SK-N-DZ (cell line): ENCODE results near the gene CSNK1D.

Experiments used
- DNase-seq: peaks from one replicate; pipeline ENCODE4 v3.0.0-alpha.2; 2015; ENCODE audit warnings: low spot score

The CSNK1D gene

DNA sequence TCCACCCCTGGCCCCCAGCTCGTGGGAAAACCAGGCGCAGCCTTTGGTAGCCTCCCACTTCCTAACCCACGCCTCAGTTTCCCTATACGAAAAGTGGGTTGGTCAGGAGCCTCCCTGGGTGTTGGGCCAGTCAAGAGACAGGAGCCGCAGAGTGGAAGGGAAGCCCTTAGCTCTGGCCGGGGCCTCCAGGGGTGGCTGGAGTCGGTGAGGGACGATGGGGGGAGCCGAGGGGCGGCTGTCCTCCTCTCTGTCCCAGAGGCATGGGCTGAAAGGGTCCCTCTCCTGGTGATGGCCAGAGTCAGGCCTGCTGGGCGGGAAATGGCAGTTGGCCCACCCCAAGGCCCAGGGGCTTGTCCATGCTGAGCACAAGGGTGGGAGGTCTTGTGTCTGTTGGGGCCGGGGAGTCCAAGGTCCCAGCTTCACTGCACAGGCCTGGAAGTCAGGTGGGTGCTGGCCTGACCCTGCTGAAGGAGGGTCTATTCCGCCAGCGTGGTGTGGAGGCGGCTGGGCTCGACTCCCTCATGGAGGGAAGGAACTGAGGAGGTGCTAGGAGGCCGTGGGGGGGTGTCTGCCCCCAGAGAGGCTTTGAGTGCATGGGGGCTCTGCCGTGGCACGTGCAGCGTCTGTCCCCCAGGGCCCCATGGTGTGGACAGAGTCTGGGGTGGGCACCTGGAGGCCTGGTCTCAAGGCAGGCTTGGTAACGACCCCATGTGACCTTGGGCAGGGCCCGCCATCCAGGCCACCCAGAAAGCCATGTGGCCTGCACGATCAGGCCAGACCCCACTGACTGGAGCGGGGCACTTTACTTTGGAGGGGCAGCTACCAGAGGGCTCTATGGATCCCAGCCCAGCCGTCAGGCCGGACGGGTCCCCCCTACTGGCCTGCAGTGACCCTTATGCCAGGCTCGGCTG lies 43.5 kb downstream of the CSNK1D start:
- DNase-seq, result peak; percentile 68

DNA sequence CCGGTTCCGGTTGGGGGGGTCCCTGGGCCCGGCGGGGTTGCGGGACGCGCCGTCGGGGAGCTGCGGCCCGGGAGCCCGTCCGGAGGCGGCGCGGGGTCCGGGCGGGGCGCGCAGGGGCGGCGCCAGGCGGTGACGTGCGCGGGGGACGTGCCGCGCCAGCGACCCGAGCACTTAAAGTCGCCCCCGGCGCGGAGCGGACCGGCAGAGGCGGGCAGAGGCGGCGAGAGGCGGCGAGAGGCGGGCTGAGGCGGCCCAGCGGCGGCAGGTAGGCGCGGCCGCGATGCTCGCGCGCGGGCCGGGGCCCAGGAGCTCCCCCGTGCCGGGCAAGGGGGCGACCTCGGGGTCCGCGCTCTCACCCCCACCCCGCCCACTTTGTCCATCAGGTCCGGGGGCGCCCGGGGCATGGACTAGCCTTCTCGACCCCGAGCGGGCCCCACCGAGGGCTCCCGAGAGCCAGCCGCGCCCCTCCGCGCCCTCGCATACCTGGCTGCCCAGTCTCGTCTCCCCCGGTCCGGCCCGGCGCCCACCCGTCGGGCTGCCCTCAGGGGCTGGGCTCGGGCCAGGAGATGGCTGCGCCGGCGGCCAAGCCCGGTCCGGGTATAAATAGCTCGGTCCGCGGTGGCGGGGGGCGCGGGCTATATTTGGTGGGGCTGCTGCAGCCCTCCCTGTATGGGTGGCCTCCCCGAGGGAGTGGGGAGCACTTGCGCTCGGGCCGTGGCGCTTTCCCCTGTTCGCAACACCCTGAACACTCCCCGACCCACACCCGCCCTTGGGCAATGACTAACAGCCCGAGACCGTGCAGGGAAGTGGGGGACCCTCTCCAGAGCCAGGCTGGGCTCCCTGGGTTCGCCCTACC lies 44.4 kb downstream of the CSNK1D start, which contains the start of gene SLC16A3:
Gene SLC16A3, plus strand, starts transcription at position 201 of the 856 bp plus-strand sequence. CDS start 6,967 bp downstream, outside the sequence.
- peak; percentile 66 for DNase-seq

DNA sequence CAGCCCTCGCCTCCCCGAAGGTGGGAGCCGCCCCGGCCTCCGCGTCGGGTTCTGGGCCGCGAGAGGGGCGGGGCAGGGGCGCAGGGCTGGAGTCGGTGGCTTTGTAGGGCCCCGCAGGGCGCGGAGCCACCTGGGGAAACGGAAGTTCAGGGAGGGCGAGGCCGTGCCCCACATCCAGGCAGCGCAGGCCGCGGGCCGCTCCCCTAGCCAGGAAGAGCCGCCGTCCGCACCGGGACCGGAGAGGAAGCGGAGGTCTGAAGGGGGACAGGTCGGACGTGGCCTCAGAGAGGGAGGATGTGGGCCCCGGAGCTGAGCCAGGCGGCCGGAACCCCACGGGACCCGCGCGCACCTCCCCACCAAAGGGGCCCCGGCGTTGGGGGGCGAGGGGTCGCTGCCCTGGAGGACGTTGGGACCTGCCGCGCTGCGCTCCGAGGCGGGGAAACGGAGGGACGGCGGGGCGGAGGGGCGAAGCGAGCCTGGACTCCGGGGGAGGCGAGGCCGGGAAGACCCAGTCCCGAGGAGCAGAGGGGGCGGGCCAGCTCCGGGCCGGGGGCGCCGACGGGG lies 45.1 kb downstream of the CSNK1D start:
- DNase-seq, result peak; percentile 29

DNA sequence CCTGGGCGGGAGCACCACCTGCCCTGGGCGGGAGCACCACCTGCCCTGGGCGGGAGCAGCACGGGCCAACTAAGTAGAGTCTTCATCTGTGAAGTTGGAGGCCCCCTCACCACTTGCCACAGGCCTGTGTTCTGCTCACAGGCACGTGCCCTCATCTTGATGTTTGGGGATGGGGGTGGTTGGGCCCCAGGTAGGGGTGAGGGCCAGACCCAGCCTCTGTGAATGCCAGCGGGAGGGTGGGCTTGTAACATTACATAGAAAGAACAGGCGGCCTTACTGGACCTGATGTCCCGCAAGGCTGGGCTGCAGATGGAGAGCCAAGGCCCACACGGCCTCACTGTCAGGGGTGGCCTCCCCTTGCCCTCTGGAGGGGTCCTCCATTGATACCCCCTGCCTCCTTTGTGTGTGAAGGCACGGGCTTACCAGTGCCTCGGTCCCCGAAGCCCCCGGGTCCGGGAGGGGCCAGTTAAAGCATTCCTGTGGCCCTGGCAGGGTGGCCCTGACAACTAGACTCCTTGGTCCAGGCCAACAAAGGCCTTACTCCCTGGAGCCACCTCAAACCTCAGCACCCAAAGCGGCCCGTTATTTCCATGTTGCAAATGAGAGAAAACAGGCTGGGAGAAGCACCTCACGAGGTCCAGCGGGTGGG lies 45.7 kb downstream of the CSNK1D start:
- peak; percentile 33 for DNase-seq

- DNase-seq, result no peak
These were observed 46.5 kb downstream of the CSNK1D start for GRCh38 chr17:82226809-82227628.

GRCh38 chr17:82226146-82226808 lies 47.2 kb downstream of the CSNK1D start:
- DNase-seq, result no peak

GRCh38 chr17:82225368-82226029 lies 48.0 kb downstream of the CSNK1D start:
- DNase-seq, result no peak

- DNase-seq, result no peak
These were observed 48.8 kb downstream of the CSNK1D start for GRCh38 chr17:82224666-82225065.

GRCh38 chr17:82223517-82223916 lies 50.0 kb downstream of the CSNK1D start:
- no peak for DNase-seq

DNA sequence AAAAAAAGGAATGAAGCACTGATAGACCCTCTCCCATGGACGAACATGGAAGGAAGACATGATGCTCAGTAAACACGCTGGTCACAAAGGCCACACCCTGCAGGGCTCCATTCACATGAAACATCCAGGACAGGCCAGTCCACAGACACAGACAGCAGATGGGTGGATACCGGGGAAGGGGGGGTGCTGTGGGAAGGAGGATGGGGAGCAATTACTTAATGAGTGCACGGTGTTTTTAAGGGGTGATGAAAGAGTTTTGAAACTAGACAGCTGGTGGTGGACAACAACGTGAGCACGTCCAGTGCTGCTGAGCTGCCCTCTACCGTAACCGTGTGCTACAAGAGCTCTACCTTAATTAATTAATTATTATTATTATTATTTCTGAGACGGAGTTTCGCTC lies 50.7 kb downstream of the CSNK1D start:
- no peak for DNase-seq

DNA sequence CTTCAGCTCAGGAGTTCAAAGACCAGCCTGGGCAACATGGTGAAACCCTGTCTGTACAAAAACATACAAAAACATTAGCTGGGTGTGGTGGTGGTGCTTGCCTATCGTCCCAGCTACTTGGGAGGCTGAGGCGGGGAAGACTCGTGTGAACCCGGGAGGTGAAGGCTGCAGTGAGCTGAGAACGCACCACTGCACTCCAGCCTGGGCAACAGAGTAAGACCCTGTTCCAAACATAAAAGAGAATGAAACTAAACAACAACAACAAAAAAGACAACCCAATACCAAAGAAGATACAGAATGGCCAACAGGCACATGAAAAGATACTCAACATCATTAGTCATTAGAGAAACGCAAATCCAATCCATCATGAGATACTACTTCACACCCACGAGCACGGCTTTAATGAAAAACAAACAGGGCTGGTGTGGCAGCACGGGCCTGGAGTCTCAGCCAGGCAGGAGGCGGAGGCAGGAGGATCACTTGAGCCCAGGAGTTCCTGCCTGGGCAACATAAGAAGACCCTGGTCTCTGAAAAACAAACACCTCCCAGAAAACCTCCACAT lies 52.1 kb downstream of the CSNK1D start:
- no peak for DNase-seq

GRCh38 chr17:82219753-82220709 lies 53.5 kb downstream of the CSNK1D start:
- DNase-seq, result no peak

DNA sequence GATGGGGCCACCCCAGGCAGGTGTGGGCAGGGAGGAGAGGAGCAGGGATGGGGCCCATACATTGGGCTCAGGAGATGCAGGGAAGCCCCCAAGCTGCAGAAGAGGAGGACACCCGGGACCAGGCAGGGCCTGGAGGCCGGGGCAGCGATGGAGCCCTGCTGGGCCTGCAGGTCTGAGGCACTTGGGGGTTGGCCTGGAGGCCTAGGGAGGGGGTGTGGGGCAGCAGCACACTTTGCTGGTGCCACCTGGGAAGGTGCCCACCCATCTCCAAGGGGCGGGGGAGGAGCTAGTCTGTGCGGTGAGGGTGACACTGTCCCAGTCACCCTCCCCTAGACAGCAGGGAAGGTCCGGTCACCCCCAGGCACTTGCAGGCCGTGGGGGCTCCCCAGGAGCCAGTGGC lies 54.4 kb downstream of the CSNK1D start:
- no peak for DNase-seq

- no peak for DNase-seq
These were observed 55.0 kb downstream of the CSNK1D start for GRCh38 chr17:82218349-82219075.

GRCh38 chr17:82217530-82218204 lies 55.8 kb downstream of the CSNK1D start:
- no peak for DNase-seq

- DNase-seq, result no peak
These were observed 56.4 kb downstream of the CSNK1D start for GRCh38 chr17:82217120-82217529.
